Esophagus muscularis mucosa (tissue), 4 donors: ENCODE measurements around the gene KDM1A. TPM values are rescaled to one million over a fixed set of nuclear protein-coding genes. Genes with fewer than 3 reads are reported as not detected.

Experiments
- DNase-seq: peaks from one replicate; pipeline ENCODE4 v3.0.0-alpha.2; 2017; ENCODE audit errors: extremely low spot score
- H3K27ac ChIP-seq, 4 donors: fragments of 200-600 bp; sonication (generic); replicated peaks in 1 of 4; 1 replicate in 3 of 4; 2 replicates in 1 of 4; pipeline ENCODE4 v1.5.1; 2016 to 2019; ENCODE audit warnings: mild to moderate bottlenecking in 1 of 4
- H3K27me3 ChIP-seq, 4 donors: fragments of 200-600 bp; sonication (generic); one replicate each; pipeline versions ENCODE4 v1.5.1 to v1.6.0; 2016 to 2019
- H3K36me3 ChIP-seq, 4 donors: fragments of 200-600 bp; sonication (generic); one replicate each; pipeline ENCODE4 v1.5.1; 2016 to 2019
- H3K4me1 ChIP-seq, 4 donors: fragments of 200-600 bp; sonication (generic); one replicate each; pipeline ENCODE4 v1.5.1; 2016 to 2019
- H3K4me3 ChIP-seq, 4 donors: fragments of 200-600 bp; sonication (generic); 1 replicate in 2 of 4; 2 replicates in 2 of 4; pipeline ENCODE4 v1.5.1; 2016 to 2019; ENCODE audit warnings: mild to moderate bottlenecking in 4 of 4, moderate library complexity in 1 of 4
- H3K9me3 ChIP-seq, 4 donors: fragments of 200-600 bp; sonication (generic); 1 replicate in 3 of 4; 2 replicates in 1 of 4; pipeline ENCODE4 v1.5.1; 2016 to 2019
- CTCF ChIP-seq, 3 experiments: fragments of 200-600 bp in 2 of 3; fragments of 450-650 bp in 1 of 3; sonication (generic) in 2 of 3; IDR thresholded peaks; one replicate each; pipeline ENCODE4 v1.5.1; 2017 to 2019; ENCODE audit warnings: antibody characterized with exemption in 3 of 3, mild to moderate bottlenecking in 2 of 3, moderate library complexity in 1 of 3
- EP300 ChIP-seq: sonication (generic); formaldehyde crosslinking; IDR thresholded peaks from one replicate; pipeline ENCODE4 v1.6.1; 2017; ENCODE audit warnings: antibody characterized with exemption
- POLR2A ChIP-seq: fragments of 450-650 bp; IDR thresholded peaks from one replicate; pipeline ENCODE4 v1.6.1; 2017; ENCODE audit warnings: antibody characterized with exemption, moderate library complexity, mild to moderate bottlenecking, low read depth
- POLR2AphosphoS5 ChIP-seq, 2 donors: sonication (generic); formaldehyde crosslinking; IDR thresholded peaks; one replicate each; pipeline ENCODE4 v1.6.1; 2017; ENCODE audit warnings: antibody characterized with exemption in 2 of 2
- WGBS: methylation state at CpG from one replicate; pipeline ENCODE4 v1.1.5; 2018; 5-methylcytosine and 5-hydroxymethylcytosine counted together
- intact Hi-C: fragments of 100-400 bp; cut with DNase I; formaldehyde crosslinking; loops from one replicate; pipeline ENCODE4 v1.15.1; 2023
- total RNA-seq, 4 donors: library from RNA; depleted of rRNA; stranded (reverse); fragments of >200 nt; gene quantifications; one replicate each; pipeline versions ENCODE4 v1.1.0 to v1.2.1, GENCODE V29; 2016

KDM1A gene
- total RNA-seq, 4 donors from 2014 or later = 39.0 to 70.2 (median 51.1) TPM

- no peaks in the 10 kb centered on the region for H3K9me3 ChIP-seq
- H3K36me3 ChIP-seq = peaks cover 0 to 24% (median 11%) of the 10 kb centered on the region in 4 donors
- intact Hi-C loops = no loop called here
- H3K4me3 ChIP-seq = no peak overlapping the region
- H3K27ac ChIP-seq = no peak overlapping the region
- WGBS = 79% methylated on average over 6 of the region's 6 CpGs
- H3K27me3 ChIP-seq = no peaks in the 10 kb centered on the region
- TF ChIP-seq CTCF (IDR thresholded peaks at IDR 0.05) = no peak
- no peak for TF ChIP-seq POLR2A
- TF ChIP-seq EP300 = no peak
- TF ChIP-seq POLR2AphosphoS5 (IDR thresholded peaks at IDR 0.05) = no peak
- DNase-seq = no peak
- peaks cover 13 to 56% (median 45%) of the 10 kb centered on the region in 4 donors for H3K4me1 ChIP-seq
Observed at GRCh38 chr1:23111600-23112535, 92.6 kb downstream of the KDM1A start.

GRCh38 chr1:23114424-23115079, 95.3 kb downstream of the KDM1A start:
- Histone ChIP-seq H3K9me3 (no peaks in the 10 kb centered on the region), H3K27ac (peak overlapping the region in 1 of 4 donors; percentile 23), H3K4me1 (peaks cover 16 to 79% (median 59%) of the 10 kb centered on the region in 4 donors), H3K4me3 (no peak overlapping the region), H3K36me3 (no peaks in the 10 kb centered on the region), H3K27me3 (no peaks in the 10 kb centered on the region)
- intact Hi-C loops = no loop called here
- no peak for TF ChIP-seq EP300
- no peak for TF ChIP-seq POLR2A
- 63% methylated on average over 6 of the region's 6 CpGs for WGBS
- DNase-seq = no peak

- no peak overlapping the region for H3K27ac ChIP-seq
- H3K36me3 ChIP-seq = no peaks in the 10 kb centered on the region
- DNase-seq = no peak
- intact Hi-C loops = no loop called here
- no peak overlapping the region for H3K4me3 ChIP-seq
- H3K4me1 ChIP-seq = peaks cover 23 to 96% (median 65%) of the 10 kb centered on the region in 4 donors
- 91% methylated on average over 6 of the region's 6 CpGs for WGBS
- no peaks in the 10 kb centered on the region for H3K27me3 ChIP-seq
- TF ChIP-seq POLR2A (no peak), CTCF (IDR thresholded peaks at IDR 0.05) (no peak), POLR2AphosphoS5 (IDR thresholded peaks at IDR 0.05) (no peak), EP300 (no peak)
- H3K9me3 ChIP-seq = no peaks in the 10 kb centered on the region
Observed at GRCh38 chr1:23116216-23116836, 97.1 kb downstream of the KDM1A start.

GRCh38 chr1:23116921-23117699, 97.8 kb downstream of the KDM1A start:
- DNase-seq = no peak
- no peak overlapping the region for H3K4me3 ChIP-seq
- H3K27ac ChIP-seq = no peak overlapping the region
- H3K9me3 ChIP-seq = no peaks in the 10 kb centered on the region
- H3K4me1 ChIP-seq = peaks cover 26 to 96% (median 65%) of the 10 kb centered on the region in 4 donors
- TF ChIP-seq CTCF (IDR thresholded peaks at IDR 0.05) (no peak), POLR2A (no peak), EP300 (no peak), POLR2AphosphoS5 (IDR thresholded peaks at IDR 0.05) (no peak)
- no peaks in the 10 kb centered on the region for H3K36me3 ChIP-seq
- 51% methylated on average over 2 of the region's 2 CpGs for WGBS
- H3K27me3 ChIP-seq = no peaks in the 10 kb centered on the region
- intact Hi-C loops = no loop called here
